Vagina (tissue), 2 donors: ENCODE data around the gene MAIP1.

Experiments
- POLR2A ChIP-seq, 2 donors: fragments of 450-650 bp; IDR thresholded peaks; one replicate each; pipeline ENCODE4 v1.6.1; 2017; ENCODE audit warnings: antibody characterized with exemption in 2 of 2, mild to moderate bottlenecking in 2 of 2, moderate library complexity in 2 of 2
- POLR2AphosphoS5 ChIP-seq, 2 donors: sonication (generic); formaldehyde crosslinking; IDR thresholded peaks; one replicate each; pipeline ENCODE4 v1.9.0; 2017; ENCODE audit warnings: antibody characterized with exemption in 2 of 2, mild to moderate bottlenecking in 2 of 2, low read depth in 1 of 2; ENCODE audit not compliant: insufficient read depth in 1 of 2
- TF ChIP-seq, protein P1 (sequence below), 3 experiments: fragments of 450-650 bp in 2 of 3; fragments of 200-600 bp in 1 of 3; sonication (generic) in 1 of 3; IDR thresholded peaks; one replicate each; pipeline ENCODE4 v1.5.1; 2017 to 2019; ENCODE audit warnings: antibody characterized with exemption in 3 of 3, mild to moderate bottlenecking in 2 of 3, moderate library complexity in 2 of 3

DNA sequence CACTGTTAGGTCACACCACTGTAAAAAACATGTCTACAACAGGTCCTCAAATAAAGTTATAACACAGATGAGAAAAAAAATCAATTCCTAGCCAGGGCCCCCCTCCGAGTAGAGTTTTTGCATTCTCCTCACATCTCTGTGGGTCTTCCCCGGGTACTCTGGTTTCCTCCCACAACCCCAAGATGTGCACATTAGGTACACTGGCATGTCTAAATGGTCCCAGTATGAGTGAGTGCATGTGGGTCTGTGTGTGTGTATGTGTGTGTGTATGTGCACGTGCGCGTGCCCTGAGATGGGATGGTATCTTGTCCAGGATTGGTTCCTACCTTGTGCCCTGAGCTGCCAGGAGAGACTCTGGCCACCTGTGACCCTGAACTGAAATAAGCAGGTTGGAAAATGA is 5.0 kb upstream of the MAIP1 start:
- TF ChIP-seq POLR2A (IDR thresholded peaks at IDR 0.05) (no peak), POLR2AphosphoS5 (IDR thresholded peaks at IDR 0.05; ENCODE audit: insufficient read depth in 1 of 2, low read depth in 1 of 2) (no peak)
- TF ChIP-seq, protein P1, sequence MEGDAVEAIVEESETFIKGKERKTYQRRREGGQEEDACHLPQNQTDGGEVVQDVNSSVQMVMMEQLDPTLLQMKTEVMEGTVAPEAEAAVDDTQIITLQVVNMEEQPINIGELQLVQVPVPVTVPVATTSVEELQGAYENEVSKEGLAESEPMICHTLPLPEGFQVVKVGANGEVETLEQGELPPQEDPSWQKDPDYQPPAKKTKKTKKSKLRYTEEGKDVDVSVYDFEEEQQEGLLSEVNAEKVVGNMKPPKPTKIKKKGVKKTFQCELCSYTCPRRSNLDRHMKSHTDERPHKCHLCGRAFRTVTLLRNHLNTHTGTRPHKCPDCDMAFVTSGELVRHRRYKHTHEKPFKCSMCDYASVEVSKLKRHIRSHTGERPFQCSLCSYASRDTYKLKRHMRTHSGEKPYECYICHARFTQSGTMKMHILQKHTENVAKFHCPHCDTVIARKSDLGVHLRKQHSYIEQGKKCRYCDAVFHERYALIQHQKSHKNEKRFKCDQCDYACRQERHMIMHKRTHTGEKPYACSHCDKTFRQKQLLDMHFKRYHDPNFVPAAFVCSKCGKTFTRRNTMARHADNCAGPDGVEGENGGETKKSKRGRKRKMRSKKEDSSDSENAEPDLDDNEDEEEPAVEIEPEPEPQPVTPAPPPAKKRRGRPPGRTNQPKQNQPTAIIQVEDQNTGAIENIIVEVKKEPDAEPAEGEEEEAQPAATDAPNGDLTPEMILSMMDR (IDR thresholded peaks at IDR 0.05), result no peak
